GM12873 (cell line): Measurements from ENCODE around the gene FHL2.

Experiments used
- CTCF ChIP-seq: IDR thresholded peaks from 2 replicates; pipeline ENCODE4 v1.5.1; 2012; ENCODE audit warnings: low read depth, mild to moderate bottlenecking, moderate library complexity, low read length, control low read depth; ENCODE audit not compliant: insufficient read depth; ENCODE audit errors: missing control alignments

The FHL2 gene

DNA sequence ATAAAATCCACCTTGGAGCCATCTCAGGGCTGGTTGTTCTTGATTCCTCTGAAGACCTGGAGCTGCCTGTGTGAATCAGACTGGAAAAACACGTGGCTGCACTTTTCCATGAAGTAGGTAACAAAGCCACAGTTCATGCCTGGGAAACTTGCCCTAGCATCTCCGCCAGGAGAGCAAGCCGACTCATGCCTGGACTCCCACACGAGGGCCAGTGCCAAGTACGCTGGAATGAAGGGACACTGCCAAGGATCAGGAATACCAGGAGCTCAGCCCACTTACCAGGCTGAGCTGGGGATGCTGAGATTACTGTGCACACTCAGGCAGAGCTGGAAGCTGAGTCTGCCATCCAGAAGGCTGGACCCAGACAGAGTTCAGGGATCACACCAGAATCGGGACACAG is 10.9 kb upstream of the FHL2 start:
- no peak for TF ChIP-seq CTCF

DNA sequence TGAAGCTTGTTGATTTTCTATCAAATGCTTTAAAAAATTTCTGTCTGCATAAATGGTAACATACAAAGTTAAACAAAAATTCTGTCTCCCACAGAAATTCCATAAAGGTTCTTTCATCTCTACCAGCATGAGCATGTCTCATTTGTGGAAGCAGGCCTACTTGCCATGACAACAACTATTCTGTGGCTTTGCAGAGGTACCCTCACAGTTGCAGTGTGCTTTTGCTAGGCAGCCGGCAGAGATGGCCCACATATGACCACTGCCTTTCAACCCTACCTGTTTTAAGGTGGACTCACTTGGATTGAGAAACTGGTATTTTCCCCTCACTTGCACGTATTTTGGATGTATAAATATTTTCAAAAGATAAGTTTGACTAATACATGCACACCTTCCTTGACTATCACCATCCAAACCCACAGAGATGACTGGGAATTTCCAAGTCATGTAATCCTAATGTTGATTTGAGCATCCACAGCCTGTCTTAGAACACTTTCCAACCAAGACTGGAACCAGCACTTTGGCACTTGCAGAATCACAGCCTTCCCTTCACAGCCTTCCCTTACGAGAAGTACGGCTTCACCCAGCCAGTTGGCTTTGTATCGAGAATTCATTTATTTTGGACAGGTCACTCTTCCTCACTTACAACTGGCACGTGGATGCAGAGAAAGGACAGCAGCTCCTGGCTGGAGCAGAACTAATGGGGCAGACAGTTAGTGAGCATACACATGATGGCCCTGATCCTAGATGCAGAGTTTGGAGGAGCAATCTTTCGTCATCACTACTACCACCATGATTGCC is 9.3 kb upstream of the FHL2 start:
- TF ChIP-seq CTCF, result no peak

GRCh38 chr2:105406221-105406620 is 7.4 kb upstream of the FHL2 start:
- TF ChIP-seq CTCF, result no peak

DNA sequence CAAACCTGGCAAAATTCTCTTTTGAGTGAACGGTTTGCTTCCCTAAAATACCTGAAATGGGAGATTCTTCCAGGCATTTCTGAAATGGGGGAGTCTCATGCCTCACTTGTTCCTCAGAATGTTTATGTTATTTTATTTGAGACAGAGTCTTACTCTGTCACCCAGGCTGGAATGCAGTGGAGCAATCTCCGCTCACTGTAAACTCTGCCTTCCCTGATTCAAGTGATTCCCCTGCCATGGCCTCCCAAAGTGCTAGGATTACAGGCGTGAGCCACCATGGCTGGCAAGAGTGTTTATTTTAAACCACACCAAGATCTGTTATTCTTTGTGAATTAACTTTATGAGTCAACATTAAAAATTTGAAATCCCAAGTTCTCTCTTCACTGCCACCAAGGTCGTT is 6.4 kb upstream of the FHL2 start:
- TF ChIP-seq CTCF, result no peak

- no peak for TF ChIP-seq CTCF
Observed at GRCh38 chr2:105404736-105405135, 5.9 kb upstream of the FHL2 start.

- peak; percentile 10 for TF ChIP-seq CTCF
Observed at GRCh38 chr2:105403783-105404698, 5.2 kb upstream of the FHL2 start.

- TF ChIP-seq CTCF, result no peak
Observed at GRCh38 chr2:105403241-105403782, 4.5 kb upstream of the FHL2 start.
